ENCODE measurements around the gene PTPRD.

DNA sequence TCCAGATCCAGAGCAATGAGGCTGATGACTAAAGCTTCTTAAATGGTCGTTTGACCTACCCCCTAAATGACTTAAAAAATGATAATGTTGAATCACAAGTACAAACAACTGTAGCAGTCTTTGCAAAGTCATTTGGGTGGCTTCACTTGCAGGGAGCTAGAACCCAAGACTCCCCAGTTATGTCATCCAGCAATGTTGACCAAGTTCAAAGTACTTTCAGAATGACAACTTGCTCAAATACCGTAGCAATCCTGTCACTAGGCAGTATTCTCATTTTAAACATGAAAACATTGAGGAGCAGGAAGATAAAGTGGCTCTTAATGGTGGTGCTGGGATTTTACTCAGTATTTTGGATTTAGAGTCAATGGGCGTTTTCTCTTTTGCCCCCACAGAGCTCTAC lies 1596.2 kb downstream of the PTPRD start:
- TF ChIP-seq, protein P1, sequence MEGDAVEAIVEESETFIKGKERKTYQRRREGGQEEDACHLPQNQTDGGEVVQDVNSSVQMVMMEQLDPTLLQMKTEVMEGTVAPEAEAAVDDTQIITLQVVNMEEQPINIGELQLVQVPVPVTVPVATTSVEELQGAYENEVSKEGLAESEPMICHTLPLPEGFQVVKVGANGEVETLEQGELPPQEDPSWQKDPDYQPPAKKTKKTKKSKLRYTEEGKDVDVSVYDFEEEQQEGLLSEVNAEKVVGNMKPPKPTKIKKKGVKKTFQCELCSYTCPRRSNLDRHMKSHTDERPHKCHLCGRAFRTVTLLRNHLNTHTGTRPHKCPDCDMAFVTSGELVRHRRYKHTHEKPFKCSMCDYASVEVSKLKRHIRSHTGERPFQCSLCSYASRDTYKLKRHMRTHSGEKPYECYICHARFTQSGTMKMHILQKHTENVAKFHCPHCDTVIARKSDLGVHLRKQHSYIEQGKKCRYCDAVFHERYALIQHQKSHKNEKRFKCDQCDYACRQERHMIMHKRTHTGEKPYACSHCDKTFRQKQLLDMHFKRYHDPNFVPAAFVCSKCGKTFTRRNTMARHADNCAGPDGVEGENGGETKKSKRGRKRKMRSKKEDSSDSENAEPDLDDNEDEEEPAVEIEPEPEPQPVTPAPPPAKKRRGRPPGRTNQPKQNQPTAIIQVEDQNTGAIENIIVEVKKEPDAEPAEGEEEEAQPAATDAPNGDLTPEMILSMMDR (tag by site-specific recombination; IDR thresholded peaks at IDR 0.05): no peak
- TF ChIP-seq, protein P2, sequence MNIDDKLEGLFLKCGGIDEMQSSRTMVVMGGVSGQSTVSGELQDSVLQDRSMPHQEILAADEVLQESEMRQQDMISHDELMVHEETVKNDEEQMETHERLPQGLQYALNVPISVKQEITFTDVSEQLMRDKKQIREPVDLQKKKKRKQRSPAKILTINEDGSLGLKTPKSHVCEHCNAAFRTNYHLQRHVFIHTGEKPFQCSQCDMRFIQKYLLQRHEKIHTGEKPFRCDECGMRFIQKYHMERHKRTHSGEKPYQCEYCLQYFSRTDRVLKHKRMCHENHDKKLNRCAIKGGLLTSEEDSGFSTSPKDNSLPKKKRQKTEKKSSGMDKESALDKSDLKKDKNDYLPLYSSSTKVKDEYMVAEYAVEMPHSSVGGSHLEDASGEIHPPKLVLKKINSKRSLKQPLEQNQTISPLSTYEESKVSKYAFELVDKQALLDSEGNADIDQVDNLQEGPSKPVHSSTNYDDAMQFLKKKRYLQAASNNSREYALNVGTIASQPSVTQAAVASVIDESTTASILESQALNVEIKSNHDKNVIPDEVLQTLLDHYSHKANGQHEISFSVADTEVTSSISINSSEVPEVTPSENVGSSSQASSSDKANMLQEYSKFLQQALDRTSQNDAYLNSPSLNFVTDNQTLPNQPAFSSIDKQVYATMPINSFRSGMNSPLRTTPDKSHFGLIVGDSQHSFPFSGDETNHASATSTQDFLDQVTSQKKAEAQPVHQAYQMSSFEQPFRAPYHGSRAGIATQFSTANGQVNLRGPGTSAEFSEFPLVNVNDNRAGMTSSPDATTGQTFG (tag by site-specific recombination; IDR thresholded peaks at IDR 0.05; ENCODE audit: borderline replicate concordance): no peak
- no peak for TF ChIP-seq SP2 (tag by site-specific recombination; IDR thresholded peaks at IDR 0.05)
- TF ChIP-seq, protein P3, sequence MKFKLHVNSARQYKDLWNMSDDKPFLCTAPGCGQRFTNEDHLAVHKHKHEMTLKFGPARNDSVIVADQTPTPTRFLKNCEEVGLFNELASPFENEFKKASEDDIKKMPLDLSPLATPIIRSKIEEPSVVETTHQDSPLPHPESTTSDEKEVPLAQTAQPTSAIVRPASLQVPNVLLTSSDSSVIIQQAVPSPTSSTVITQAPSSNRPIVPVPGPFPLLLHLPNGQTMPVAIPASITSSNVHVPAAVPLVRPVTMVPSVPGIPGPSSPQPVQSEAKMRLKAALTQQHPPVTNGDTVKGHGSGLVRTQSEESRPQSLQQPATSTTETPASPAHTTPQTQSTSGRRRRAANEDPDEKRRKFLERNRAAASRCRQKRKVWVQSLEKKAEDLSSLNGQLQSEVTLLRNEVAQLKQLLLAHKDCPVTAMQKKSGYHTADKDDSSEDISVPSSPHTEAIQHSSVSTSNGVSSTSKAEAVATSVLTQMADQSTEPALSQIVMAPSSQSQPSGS (tag by site-specific recombination; IDR thresholded peaks at IDR 0.05; ENCODE audit: low read depth): no peak
- TF ChIP-seq, protein P4, sequence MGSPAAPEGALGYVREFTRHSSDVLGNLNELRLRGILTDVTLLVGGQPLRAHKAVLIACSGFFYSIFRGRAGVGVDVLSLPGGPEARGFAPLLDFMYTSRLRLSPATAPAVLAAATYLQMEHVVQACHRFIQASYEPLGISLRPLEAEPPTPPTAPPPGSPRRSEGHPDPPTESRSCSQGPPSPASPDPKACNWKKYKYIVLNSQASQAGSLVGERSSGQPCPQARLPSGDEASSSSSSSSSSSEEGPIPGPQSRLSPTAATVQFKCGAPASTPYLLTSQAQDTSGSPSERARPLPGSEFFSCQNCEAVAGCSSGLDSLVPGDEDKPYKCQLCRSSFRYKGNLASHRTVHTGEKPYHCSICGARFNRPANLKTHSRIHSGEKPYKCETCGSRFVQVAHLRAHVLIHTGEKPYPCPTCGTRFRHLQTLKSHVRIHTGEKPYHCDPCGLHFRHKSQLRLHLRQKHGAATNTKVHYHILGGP (tag by site-specific recombination; IDR thresholded peaks at IDR 0.05): no peak
- no peak for TF ChIP-seq ZEB2 (tag by site-specific recombination; IDR thresholded peaks at IDR 0.05)
- no peak for TF ChIP-seq ZNF138 (tag by site-specific recombination; IDR thresholded peaks at IDR 0.05; ENCODE audit: borderline replicate concordance)
- TF ChIP-seq ZNF510 (tag by site-specific recombination; IDR thresholded peaks at IDR 0.05; ENCODE audit: insufficient replicate concordance): no peak
- TF ChIP-seq, protein P5, sequence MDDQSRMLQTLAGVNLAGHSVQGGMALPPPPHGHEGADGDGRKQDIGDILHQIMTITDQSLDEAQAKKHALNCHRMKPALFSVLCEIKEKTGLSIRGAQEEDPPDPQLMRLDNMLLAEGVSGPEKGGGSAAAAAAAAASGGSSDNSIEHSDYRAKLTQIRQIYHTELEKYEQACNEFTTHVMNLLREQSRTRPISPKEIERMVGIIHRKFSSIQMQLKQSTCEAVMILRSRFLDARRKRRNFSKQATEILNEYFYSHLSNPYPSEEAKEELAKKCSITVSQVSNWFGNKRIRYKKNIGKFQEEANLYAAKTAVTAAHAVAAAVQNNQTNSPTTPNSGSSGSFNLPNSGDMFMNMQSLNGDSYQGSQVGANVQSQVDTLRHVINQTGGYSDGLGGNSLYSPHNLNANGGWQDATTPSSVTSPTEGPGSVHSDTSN (CRISPR knock-in tag; IDR thresholded peaks at IDR 0.05): no peak
- TF ChIP-seq ZNF239 (tag by site-specific recombination; IDR thresholded peaks at IDR 0.05): no peak
- no peak for TF ChIP-seq REPIN1 (tag by site-specific recombination; IDR thresholded peaks at IDR 0.05; ENCODE audit: low read depth)
